DND-41 (cell line): ENCODE measurements around the gene RTN4RL1.

Experiments
- ATAC-seq: fragments of 200-7000 bp; cut with Tn5 transposase; 3 replicates; pipeline ENCODE4 v1.9.1; 2021; ENCODE audit warnings: low read depth; ENCODE audit not compliant: insufficient read depth
- DNase-seq: peaks from one replicate; pipeline ENCODE4 v3.0.0-alpha.2; 2020
- H2AFZ ChIP-seq: 2 replicates; pipeline ENCODE4 v1.6.0; 2012; ENCODE audit warnings: low read depth, low read length
- H3K27ac ChIP-seq: 2 replicates; pipeline ENCODE4 v1.5.1; 2012; ENCODE audit warnings: low read length, inconsistent platforms
- H3K27me3 ChIP-seq: fragments of 200-600 bp; sonication (generic); 2 replicates; pipeline ENCODE4 v1.6.0; 2012; ENCODE audit warnings: low read length, mild to moderate bottlenecking, inconsistent platforms; ENCODE audit not compliant: insufficient read depth, poor library complexity
- H3K36me3 ChIP-seq: 2 replicates; pipeline ENCODE4 v1.5.1; 2012; ENCODE audit warnings: low read length, inconsistent platforms; ENCODE audit not compliant: insufficient read depth
- H3K4me1 ChIP-seq: 2 replicates; pipeline ENCODE4 v1.5.1; 2012; ENCODE audit warnings: mild to moderate bottlenecking, low read length; ENCODE audit not compliant: insufficient read depth
- H3K4me2 ChIP-seq: 2 replicates; pipeline ENCODE4 v1.6.0; 2012; ENCODE audit warnings: mild to moderate bottlenecking, moderate library complexity, low read length, inconsistent platforms; ENCODE audit not compliant: insufficient read depth
- H3K4me3 ChIP-seq, 2 experiments: fragments of 200-600 bp in 1 of 2; shearing (Covaris generic) in 1 of 2; 2 replicates each; pipeline ENCODE4 v1.5.1; 2012 to 2016; ENCODE audit warnings: inconsistent platforms in 2 of 2, low read length in 2 of 2, mild to moderate bottlenecking in 2 of 2, low read depth in 1 of 2, moderate library complexity in 1 of 2
- H3K79me2 ChIP-seq: 2 replicates; pipeline ENCODE4 v1.6.0; 2012; ENCODE audit warnings: low read length, inconsistent platforms; ENCODE audit not compliant: insufficient read depth
- H3K9ac ChIP-seq: 2 replicates; pipeline ENCODE4 v1.6.0; 2012; ENCODE audit warnings: low read depth, mild to moderate bottlenecking, inconsistent platforms, low read length, moderate library complexity
- H3K9me3 ChIP-seq: 2 replicates; pipeline ENCODE4 v1.5.1; 2012; ENCODE audit warnings: low read length, moderate library complexity, mild to moderate bottlenecking, inconsistent platforms; ENCODE audit not compliant: insufficient read depth, severe bottlenecking
- H4K20me1 ChIP-seq: 2 replicates; pipeline ENCODE4 v1.6.0; 2012; ENCODE audit warnings: low read length; ENCODE audit not compliant: insufficient read depth
- EZH2 ChIP-seq: IDR thresholded peaks from 3 replicates; pipeline ENCODE4 v1.6.1; 2012; ENCODE audit warnings: borderline replicate concordance, low read depth, mild to moderate bottlenecking, moderate library complexity, low read length, inconsistent platforms; ENCODE audit not compliant: severe bottlenecking
- TF ChIP-seq, protein P1 (sequence below): IDR thresholded peaks from 2 replicates; pipeline ENCODE4 v1.5.1; 2012; ENCODE audit warnings: borderline replicate concordance, low read length, moderate library complexity, mild to moderate bottlenecking; ENCODE audit not compliant: poor library complexity, severe bottlenecking; ENCODE audit errors: extremely low read depth

Gene RTN4RL1

DNA sequence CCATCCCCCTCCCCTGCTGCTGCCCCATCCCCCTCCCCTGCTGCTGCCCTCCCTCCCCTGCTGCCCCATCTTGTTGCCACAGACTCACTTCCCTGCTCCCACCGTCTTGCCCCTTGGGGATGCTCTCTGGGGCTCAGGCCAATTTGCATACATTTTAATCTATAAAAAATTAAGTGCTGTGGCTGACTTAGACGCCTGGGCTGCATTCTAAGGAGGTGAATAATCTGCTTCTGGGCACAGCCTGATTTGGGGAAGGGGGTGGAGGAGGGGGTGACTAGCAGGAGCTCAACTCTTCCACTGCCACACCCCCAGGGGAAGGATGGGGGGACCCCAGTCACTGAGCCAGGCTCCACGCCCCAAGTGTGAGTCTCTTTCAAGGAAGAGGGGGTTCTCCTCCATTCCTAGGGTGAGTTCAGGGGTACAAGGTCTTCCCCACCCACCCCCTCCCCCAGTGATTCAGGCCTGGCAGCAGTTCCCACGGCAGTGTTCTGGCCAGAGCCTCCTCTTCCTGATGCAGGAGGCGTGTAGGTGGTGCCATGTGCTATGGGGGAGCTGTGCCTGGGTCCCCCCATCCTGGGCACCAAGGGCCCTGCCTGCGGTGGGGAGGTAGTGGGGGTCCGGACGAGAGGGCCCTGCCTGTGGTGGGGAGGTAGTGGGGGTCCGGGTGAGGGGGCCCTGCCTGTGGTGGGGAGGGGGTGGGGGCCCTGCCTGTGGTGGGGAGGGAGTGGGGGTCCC, 9.8 kb upstream of the RTN4RL1 start:
- Histone ChIP-seq H3K27ac (no peak overlapping the region), H3K4me1 (peaks cover 20% of the 10 kb centered on the region), H3K79me2 (peaks cover 23% of the 10 kb centered on the region), H2AFZ (no peak overlapping the region), H3K27me3 (no peaks in the 10 kb centered on the region), H3K4me3 (no peak overlapping the region), H3K36me3 (peaks cover 44% of the 10 kb centered on the region), H4K20me1 (peaks cover 13% of the 10 kb centered on the region; the same call in 1 of the 2 replicates), H3K4me2 (no peak overlapping the region), H3K9ac (no peak overlapping the region), H3K9me3 (no peaks in the 10 kb centered on the region)
- no peak for TF ChIP-seq EZH2
- TF ChIP-seq, protein P1, sequence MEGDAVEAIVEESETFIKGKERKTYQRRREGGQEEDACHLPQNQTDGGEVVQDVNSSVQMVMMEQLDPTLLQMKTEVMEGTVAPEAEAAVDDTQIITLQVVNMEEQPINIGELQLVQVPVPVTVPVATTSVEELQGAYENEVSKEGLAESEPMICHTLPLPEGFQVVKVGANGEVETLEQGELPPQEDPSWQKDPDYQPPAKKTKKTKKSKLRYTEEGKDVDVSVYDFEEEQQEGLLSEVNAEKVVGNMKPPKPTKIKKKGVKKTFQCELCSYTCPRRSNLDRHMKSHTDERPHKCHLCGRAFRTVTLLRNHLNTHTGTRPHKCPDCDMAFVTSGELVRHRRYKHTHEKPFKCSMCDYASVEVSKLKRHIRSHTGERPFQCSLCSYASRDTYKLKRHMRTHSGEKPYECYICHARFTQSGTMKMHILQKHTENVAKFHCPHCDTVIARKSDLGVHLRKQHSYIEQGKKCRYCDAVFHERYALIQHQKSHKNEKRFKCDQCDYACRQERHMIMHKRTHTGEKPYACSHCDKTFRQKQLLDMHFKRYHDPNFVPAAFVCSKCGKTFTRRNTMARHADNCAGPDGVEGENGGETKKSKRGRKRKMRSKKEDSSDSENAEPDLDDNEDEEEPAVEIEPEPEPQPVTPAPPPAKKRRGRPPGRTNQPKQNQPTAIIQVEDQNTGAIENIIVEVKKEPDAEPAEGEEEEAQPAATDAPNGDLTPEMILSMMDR: no peak
- DNase-seq (no peak), ATAC-seq (no peak)

DNA sequence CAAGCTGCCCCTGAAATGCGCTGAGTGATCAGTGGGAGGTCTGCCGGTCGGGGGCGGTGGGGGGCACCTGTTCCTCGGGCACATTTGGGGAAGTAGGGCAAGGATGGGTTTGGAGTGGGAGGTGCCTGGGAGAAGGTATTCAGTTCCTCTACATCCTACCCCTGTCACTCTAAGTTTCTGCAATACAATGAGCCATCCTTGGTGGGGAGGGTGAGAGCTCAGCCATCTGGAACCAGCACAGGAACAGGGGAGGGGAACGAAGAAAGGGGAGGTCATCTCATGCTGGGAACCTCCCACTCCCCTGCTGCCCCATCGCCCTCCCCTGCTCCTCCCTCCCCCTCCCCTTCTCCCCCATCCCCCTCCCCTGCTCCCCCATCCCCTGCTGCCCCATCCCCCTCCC, 9.0 kb upstream of the RTN4RL1 start:
- no peak overlapping the region for H3K27ac ChIP-seq
- no peak overlapping the region for H3K4me3 ChIP-seq
- no peak overlapping the region for H3K4me2 ChIP-seq
- no peak overlapping the region for H2AFZ ChIP-seq
- peaks cover 16% of the 10 kb centered on the region; the same call in 1 of the 2 replicates for H4K20me1 ChIP-seq
- no peaks in the 10 kb centered on the region for H3K27me3 ChIP-seq
- ATAC-seq: no peak
- TF ChIP-seq EZH2: no peak
- TF ChIP-seq, protein P1: no peak
- peaks cover 26% of the 10 kb centered on the region for H3K4me1 ChIP-seq
- H3K9ac ChIP-seq: no peak overlapping the region
- DNase-seq: no peak
- peaks cover 39% of the 10 kb centered on the region for H3K36me3 ChIP-seq
- H3K9me3 ChIP-seq: no peaks in the 10 kb centered on the region
- H3K79me2 ChIP-seq: peaks cover 23% of the 10 kb centered on the region

DNA sequence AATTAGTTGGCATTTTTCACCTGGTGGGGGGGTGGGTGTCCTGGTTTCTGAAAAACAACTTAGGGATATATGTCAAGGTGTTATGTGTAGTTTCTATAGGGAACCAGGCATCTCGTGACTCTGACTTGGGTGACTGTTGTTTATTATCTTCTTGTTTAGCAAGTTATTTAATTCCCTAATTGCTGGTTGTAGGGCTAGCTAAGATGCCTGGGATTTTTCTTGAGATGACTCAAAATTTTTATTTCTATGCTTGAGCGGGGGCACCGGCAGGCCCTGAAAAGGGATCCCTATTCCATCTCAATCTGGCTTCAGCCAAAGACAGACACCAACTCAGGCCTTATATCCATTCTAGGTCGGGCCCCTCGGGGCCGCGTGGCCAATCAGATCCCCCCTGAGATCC, 8.0 kb upstream of the RTN4RL1 start:
- no peak overlapping the region for H2AFZ ChIP-seq
- H3K4me3 ChIP-seq: no peak overlapping the region
- ATAC-seq (no peak), DNase-seq (no peak)
- peaks cover 34% of the 10 kb centered on the region for H3K36me3 ChIP-seq
- TF ChIP-seq, protein P1: no peak
- TF ChIP-seq EZH2: no peak
- no peaks in the 10 kb centered on the region for H3K27me3 ChIP-seq
- no peak overlapping the region for H3K27ac ChIP-seq
- no peaks in the 10 kb centered on the region for H3K9me3 ChIP-seq
- H3K9ac ChIP-seq: no peak overlapping the region
- H4K20me1 ChIP-seq: peaks cover 16% of the 10 kb centered on the region; the same call in 1 of the 2 replicates
- H3K79me2 ChIP-seq: peaks cover 23% of the 10 kb centered on the region
- H3K4me2 ChIP-seq: no peak overlapping the region
- H3K4me1 ChIP-seq: peaks cover 26% of the 10 kb centered on the region
